Vagina (tissue), 2 donors: ENCODE data around the gene IRS2.

Source experiments
- POLR2A ChIP-seq, 2 donors: fragments of 450-650 bp; IDR thresholded peaks; one replicate each; pipeline ENCODE4 v1.6.1; 2017; ENCODE audit warnings: antibody characterized with exemption in 2 of 2, mild to moderate bottlenecking in 2 of 2, moderate library complexity in 2 of 2
- POLR2AphosphoS5 ChIP-seq, 2 donors: sonication (generic); formaldehyde crosslinking; IDR thresholded peaks; one replicate each; pipeline ENCODE4 v1.9.0; 2017; ENCODE audit warnings: antibody characterized with exemption in 2 of 2, mild to moderate bottlenecking in 2 of 2, low read depth in 1 of 2; ENCODE audit not compliant: insufficient read depth in 1 of 2
- TF ChIP-seq, protein P1 (sequence below), 3 experiments: fragments of 450-650 bp in 2 of 3; fragments of 200-600 bp in 1 of 3; sonication (generic) in 1 of 3; IDR thresholded peaks; one replicate each; pipeline ENCODE4 v1.5.1; 2017 to 2019; ENCODE audit warnings: antibody characterized with exemption in 3 of 3, mild to moderate bottlenecking in 2 of 3, moderate library complexity in 2 of 3

DNA sequence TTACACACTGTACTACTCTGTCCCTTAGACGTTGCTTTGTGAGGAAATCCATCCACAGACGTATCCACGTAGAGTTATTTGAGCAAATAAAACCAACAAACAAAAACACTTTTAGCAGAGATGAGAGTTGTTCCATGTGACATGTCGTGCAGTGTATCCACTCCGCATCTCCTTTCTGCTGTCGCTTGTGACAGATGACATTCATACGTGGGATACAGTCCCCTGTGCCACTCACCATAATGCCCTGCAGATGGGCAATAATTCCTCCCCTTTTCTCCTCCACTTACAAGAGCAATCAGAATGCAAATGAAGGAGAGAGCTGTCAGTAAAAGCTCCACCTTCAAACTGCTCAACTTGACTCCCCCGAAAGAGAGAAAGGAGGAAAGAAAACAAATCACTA, 26.0 kb downstream of the IRS2 start:
- TF ChIP-seq, protein P1, sequence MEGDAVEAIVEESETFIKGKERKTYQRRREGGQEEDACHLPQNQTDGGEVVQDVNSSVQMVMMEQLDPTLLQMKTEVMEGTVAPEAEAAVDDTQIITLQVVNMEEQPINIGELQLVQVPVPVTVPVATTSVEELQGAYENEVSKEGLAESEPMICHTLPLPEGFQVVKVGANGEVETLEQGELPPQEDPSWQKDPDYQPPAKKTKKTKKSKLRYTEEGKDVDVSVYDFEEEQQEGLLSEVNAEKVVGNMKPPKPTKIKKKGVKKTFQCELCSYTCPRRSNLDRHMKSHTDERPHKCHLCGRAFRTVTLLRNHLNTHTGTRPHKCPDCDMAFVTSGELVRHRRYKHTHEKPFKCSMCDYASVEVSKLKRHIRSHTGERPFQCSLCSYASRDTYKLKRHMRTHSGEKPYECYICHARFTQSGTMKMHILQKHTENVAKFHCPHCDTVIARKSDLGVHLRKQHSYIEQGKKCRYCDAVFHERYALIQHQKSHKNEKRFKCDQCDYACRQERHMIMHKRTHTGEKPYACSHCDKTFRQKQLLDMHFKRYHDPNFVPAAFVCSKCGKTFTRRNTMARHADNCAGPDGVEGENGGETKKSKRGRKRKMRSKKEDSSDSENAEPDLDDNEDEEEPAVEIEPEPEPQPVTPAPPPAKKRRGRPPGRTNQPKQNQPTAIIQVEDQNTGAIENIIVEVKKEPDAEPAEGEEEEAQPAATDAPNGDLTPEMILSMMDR (IDR thresholded peaks at IDR 0.05) = no peak
- TF ChIP-seq POLR2A (IDR thresholded peaks at IDR 0.05) (no peak), POLR2AphosphoS5 (IDR thresholded peaks at IDR 0.05; ENCODE audit: insufficient read depth in 1 of 2, low read depth in 1 of 2) (no peak)
